ENCODE data around the gene PITPNM1.

- TF ChIP-seq, protein P1, sequence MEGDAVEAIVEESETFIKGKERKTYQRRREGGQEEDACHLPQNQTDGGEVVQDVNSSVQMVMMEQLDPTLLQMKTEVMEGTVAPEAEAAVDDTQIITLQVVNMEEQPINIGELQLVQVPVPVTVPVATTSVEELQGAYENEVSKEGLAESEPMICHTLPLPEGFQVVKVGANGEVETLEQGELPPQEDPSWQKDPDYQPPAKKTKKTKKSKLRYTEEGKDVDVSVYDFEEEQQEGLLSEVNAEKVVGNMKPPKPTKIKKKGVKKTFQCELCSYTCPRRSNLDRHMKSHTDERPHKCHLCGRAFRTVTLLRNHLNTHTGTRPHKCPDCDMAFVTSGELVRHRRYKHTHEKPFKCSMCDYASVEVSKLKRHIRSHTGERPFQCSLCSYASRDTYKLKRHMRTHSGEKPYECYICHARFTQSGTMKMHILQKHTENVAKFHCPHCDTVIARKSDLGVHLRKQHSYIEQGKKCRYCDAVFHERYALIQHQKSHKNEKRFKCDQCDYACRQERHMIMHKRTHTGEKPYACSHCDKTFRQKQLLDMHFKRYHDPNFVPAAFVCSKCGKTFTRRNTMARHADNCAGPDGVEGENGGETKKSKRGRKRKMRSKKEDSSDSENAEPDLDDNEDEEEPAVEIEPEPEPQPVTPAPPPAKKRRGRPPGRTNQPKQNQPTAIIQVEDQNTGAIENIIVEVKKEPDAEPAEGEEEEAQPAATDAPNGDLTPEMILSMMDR (IDR thresholded peaks at IDR 0.05 in 4 of 5, conservative IDR thresholded peaks at IDR 0.05 in 1 of 5): no peak
- TF ChIP-seq POLR2A (IDR thresholded peaks at IDR 0.05): no peak
Measured at GRCh38 chr11:67493548-67494370, 11.4 kb downstream of the PITPNM1 start.
